NCI-H1417 (cell line): ENCODE measurements around the gene MRPL52.
"Not testable (repeated sequence)": the region's sequence is repeated elsewhere in the genome, so short reads cannot be mapped to it uniquely, and the experiment has no call there.

Experiments
- DNase-seq, 3 experiments: peaks; one replicate each; lab custom pipeline; 2025; lab: John Stamatoyannopoulos, UW

Gene MRPL52

GRCh38 chr14:22837750-22838538 lies 8.3 kb downstream of the MRPL52 start:
- no peak for DNase-seq

GRCh38 chr14:22838631-22839041 lies 8.9 kb downstream of the MRPL52 start:
- DNase-seq = no peak

- no peak for DNase-seq
Observed at GRCh38 chr14:22839159-22839779, 9.6 kb downstream of the MRPL52 start.

- no peak for DNase-seq
Observed at GRCh38 chr14:22841311-22841710, 11.6 kb downstream of the MRPL52 start.

GRCh38 chr14:22841769-22842168 lies 12.1 kb downstream of the MRPL52 start:
- no peak for DNase-seq

GRCh38 chr14:22842211-22843122 lies 12.8 kb downstream of the MRPL52 start:
- no peak for DNase-seq

- DNase-seq = no peak
Observed at GRCh38 chr14:22843123-22843925, 13.6 kb downstream of the MRPL52 start.

- DNase-seq = no peak
Observed at GRCh38 chr14:22844221-22845102, 14.8 kb downstream of the MRPL52 start.

GRCh38 chr14:22845103-22845394 lies 15.4 kb downstream of the MRPL52 start:
- DNase-seq = no peak

- no peak for DNase-seq
Observed at GRCh38 chr14:22845821-22846625, 16.3 kb downstream of the MRPL52 start.

GRCh38 chr14:22846811-22847307 lies 17.2 kb downstream of the MRPL52 start:
- DNase-seq = no peak

GRCh38 chr14:22847661-22848341 lies 18.1 kb downstream of the MRPL52 start:
- no peak for DNase-seq

GRCh38 chr14:22848351-22849164 lies 18.9 kb downstream of the MRPL52 start:
- no peak for DNase-seq

GRCh38 chr14:22849212-22849819 lies 19.6 kb downstream of the MRPL52 start:
- no peak for DNase-seq

- no peak for DNase-seq
Observed at GRCh38 chr14:22850944-22851764, 21.5 kb downstream of the MRPL52 start.

GRCh38 chr14:22852178-22852577 lies 22.5 kb downstream of the MRPL52 start:
- not testable (repeated sequence) for DNase-seq

- no peak for DNase-seq
Observed at GRCh38 chr14:22852599-22852939, 22.9 kb downstream of the MRPL52 start.
